ENCODE measurements around the gene TOX2. TPM values are rescaled to one million over a fixed set of nuclear protein-coding genes. Genes with fewer than 3 reads are reported as not detected.

TOX2 gene
- total RNA-seq, 1 donor from 2014 or later, result not detected

DNA sequence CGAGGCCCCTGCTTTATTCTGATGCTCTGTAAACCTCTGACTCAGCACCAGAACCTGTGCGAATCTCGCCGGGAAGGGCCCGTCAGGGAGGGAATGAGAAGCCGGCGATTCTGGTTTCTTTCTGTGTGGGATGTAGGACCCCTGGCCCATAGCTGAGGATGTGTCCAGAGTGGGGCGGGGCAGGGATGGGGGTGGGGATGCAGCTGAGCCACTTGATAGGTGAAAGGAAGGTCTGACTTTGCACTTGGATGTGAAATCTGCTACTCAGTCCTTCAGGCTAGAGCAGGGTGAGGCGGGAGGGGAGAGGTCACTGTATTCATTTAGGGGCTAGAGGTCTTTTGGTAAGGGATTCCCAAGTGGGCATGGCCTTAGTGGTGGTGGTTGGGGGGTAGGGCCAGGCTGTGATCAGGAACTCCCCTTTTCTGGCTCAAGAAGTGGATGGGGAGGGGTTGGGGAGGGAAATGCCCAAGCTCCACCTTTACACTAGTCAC is 2.3 kb downstream of the TOX2 start:
- DNase-seq (ENCODE audit: low read depth), result no peak
- TF ChIP-seq, protein P1, sequence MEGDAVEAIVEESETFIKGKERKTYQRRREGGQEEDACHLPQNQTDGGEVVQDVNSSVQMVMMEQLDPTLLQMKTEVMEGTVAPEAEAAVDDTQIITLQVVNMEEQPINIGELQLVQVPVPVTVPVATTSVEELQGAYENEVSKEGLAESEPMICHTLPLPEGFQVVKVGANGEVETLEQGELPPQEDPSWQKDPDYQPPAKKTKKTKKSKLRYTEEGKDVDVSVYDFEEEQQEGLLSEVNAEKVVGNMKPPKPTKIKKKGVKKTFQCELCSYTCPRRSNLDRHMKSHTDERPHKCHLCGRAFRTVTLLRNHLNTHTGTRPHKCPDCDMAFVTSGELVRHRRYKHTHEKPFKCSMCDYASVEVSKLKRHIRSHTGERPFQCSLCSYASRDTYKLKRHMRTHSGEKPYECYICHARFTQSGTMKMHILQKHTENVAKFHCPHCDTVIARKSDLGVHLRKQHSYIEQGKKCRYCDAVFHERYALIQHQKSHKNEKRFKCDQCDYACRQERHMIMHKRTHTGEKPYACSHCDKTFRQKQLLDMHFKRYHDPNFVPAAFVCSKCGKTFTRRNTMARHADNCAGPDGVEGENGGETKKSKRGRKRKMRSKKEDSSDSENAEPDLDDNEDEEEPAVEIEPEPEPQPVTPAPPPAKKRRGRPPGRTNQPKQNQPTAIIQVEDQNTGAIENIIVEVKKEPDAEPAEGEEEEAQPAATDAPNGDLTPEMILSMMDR (IDR thresholded peaks at IDR 0.05; ENCODE audit: insufficient read depth, low read length, severe bottlenecking), result no peak
- no peak for FAIRE-seq
- Histone ChIP-seq H3K27me3 (ENCODE audit: control insufficient read depth, insufficient read depth, low read length) (peaks cover 20% of the 10 kb centered on the region), H3K36me3 (ENCODE audit: control insufficient read depth, insufficient read depth, low read length) (no peaks in the 10 kb centered on the region), H3K4me3 (ENCODE audit: low read depth, low read length) (no peak overlapping the region)

DNA sequence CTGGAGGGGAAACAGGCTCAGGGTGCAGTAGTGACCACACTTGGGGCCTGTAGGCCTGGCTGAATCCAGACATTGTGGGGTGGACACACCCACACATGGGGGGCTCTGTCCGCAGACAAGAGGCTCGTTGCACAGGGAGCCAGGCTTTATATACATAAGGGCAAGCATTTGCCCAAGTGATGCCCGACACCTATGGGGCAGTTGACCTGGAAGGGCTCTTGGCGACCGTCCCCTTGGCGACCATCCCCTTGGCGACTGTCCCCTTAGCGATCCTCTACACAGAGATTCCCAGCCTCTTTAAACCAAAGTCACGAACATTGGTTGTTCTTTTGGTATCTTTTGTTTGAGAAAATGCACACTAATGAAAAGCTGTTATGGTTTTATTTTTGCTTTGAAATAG is 2.7 kb downstream of the TOX2 start:
- TF ChIP-seq, protein P1 (IDR thresholded peaks at IDR 0.05; ENCODE audit: insufficient read depth, low read length, severe bottlenecking), result no peak
- no peak for FAIRE-seq
- peaks cover 20% of the 10 kb centered on the region for H3K27me3 ChIP-seq (ENCODE audit: control insufficient read depth, insufficient read depth, low read length)
- H3K36me3 ChIP-seq (ENCODE audit: control insufficient read depth, insufficient read depth, low read length), result no peaks in the 10 kb centered on the region
- DNase-seq (ENCODE audit: low read depth), result no peak
- H3K4me3 ChIP-seq (ENCODE audit: low read depth, low read length), result no peak overlapping the region

DNA sequence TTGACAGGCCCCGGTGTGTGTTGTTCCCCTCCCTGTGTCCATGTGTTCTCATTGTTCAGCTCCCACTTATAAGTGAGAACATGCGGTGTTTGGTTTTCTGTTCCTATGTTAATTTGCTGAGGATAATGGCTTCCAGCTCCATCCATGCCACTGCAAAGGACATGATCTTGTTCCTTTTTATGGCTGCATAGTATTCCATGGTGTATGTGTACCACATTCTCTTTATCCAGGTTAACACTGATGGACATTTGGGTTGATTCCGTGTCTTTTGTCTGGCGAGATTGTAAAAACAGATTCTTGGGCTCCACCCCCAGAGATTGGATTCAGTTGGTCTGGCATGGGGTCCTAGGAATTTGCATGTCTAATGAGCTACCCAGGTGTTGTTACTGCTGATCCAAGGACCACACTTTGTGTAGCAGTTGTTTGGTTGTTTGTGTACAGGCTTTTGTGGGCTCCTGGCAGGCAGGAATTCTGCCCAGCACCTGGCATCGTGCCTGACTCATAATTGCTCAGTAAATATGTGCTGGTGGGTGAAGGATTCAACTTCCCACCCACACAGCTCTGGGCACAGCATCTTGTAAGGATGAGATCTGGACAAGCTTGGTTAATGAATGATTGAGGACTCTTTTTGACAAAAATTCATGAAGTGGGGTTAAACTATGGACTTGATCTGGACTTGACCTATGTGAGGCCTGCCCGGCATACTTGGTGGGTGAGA is 5.2 kb downstream of the TOX2 start:
- no peak for FAIRE-seq
- TF ChIP-seq, protein P1 (IDR thresholded peaks at IDR 0.05; ENCODE audit: insufficient read depth, low read length, severe bottlenecking), result no peak
- Histone ChIP-seq H3K4me3 (ENCODE audit: low read depth, low read length) (no peak overlapping the region), H3K36me3 (ENCODE audit: control insufficient read depth, insufficient read depth, low read length) (no peaks in the 10 kb centered on the region), H3K27me3 (ENCODE audit: control insufficient read depth, insufficient read depth, low read length) (peaks cover 25% of the 10 kb centered on the region)
- no peak for DNase-seq (ENCODE audit: low read depth)

DNA sequence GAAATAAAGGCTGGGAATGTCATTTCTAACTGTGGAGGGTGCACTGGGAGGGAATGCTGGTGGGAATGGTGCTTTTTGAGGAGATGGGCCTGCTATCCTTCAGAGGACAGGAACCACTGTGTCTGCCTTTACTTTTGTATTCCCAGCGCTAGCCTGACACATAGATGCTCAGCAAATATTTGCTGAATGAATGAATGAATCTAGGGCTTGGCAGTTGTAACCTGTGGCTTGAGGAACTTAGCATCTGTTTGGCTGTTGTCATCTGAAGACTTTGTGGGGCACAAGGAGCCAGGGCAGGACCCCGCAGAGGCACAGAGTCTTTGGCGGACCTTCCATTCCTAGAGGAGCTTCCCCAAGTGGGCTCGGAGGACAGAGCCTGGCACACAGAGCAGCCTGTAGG is 6.1 kb downstream of the TOX2 start:
- TF ChIP-seq, protein P1 (IDR thresholded peaks at IDR 0.05; ENCODE audit: insufficient read depth, low read length, severe bottlenecking), result no peak
- no peak for FAIRE-seq
- no peak overlapping the region for H3K4me3 ChIP-seq (ENCODE audit: low read depth, low read length)
- peaks cover 17% of the 10 kb centered on the region for H3K27me3 ChIP-seq (ENCODE audit: control insufficient read depth, insufficient read depth, low read length)
- H3K36me3 ChIP-seq (ENCODE audit: control insufficient read depth, insufficient read depth, low read length), result no peaks in the 10 kb centered on the region
- DNase-seq (ENCODE audit: low read depth), result no peak

DNA sequence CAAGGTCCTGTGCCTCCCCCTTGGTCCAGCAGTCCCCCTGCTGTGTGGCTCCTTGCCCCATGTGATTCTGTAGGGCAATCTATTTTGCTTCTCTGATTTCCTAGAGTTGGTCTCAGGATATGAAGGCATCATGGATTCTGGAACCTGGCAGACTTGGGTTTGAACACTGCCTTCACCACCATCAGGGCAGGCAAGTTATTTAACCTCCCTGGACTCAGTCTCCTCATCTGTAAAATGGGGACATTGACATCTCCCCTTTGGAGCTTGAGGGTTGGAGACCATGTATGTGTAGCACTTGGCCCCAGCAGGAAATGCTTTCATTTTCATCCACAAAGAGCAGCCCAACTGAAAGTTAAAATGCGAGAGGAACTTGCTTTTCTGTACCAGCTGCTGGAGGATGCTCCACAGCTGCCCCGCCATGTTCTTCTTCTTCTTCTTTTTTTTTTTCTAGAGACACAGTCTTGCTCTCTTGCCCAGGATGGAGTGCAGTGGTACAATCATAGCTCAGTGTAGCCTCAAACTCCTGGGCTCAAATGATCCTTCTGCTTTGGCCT is 6.7 kb downstream of the TOX2 start:
- TF ChIP-seq, protein P1 (IDR thresholded peaks at IDR 0.05; ENCODE audit: insufficient read depth, low read length, severe bottlenecking), result no peak
- FAIRE-seq, result no peak
- no peak for DNase-seq (ENCODE audit: low read depth)
- H3K4me3 ChIP-seq (ENCODE audit: low read depth, low read length), result no peak overlapping the region
- H3K27me3 ChIP-seq (ENCODE audit: control insufficient read depth, insufficient read depth, low read length), result peaks cover 18% of the 10 kb centered on the region
- no peaks in the 10 kb centered on the region for H3K36me3 ChIP-seq (ENCODE audit: control insufficient read depth, insufficient read depth, low read length)

Measured in bronchial epithelial cell (primary cell).